ENCODE data around the gene HIGD1C. TPM values are rescaled to one million over a fixed set of nuclear protein-coding genes. Genes with fewer than 3 reads are reported as not detected.

Gene HIGD1C
- total RNA-seq, 1 experiment from 2014 or later, result not detected

DNA sequence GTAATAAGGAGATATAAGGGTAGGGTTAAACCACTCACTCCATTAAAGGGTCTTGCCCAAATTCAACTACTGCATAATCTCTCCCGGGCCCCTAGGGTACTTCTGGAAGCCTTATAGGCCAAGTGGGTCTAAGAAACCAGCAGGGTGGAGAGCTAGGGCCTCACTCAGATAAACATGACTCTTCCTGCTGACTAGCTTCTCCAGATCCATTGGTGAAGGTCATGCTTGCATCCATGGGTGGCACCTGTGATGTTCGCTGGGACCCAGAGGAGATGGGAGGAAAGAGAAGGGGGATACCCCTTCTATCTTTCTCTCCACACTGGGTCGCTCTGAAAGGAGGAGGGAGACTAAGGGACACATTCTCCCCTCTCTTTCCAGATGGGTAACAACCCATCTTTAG lies 36.1 kb upstream of the HIGD1C start:
- no peaks in the 10 kb centered on the region for H3K27me3 ChIP-seq (ENCODE audit: insufficient read depth, low read length)
- Mint-ChIP-seq H3K4me3 (no peak overlapping the region), H3K9me3 (peaks cover 64 to 69% of the 10 kb centered on the region in 2 experiments), H3K4me1 (peaks cover 17 to 25% of the 10 kb centered on the region in 2 experiments), H3K36me3 (ENCODE audit: insufficient read depth in 1 of 3, low read depth in 3 of 3) (peaks cover 41 to 69% (median 66%) of the 10 kb centered on the region in 3 experiments), H3K27me3 (ENCODE audit: low read depth) (peaks cover 2% of the 10 kb centered on the region), H3K27ac (no peak overlapping the region)
- H2BK5ac ChIP-seq (ENCODE audit: insufficient read length, low read length), result no peak overlapping the region
- H3K4me2 ChIP-seq (ENCODE audit: insufficient read depth, insufficient read length, low read length), result no peak overlapping the region
- no peak for TF ChIP-seq CTCF (conservative IDR thresholded peaks at IDR 0.05)
- no peak overlapping the region for H3K4ac ChIP-seq (ENCODE audit: low read depth, low read length)
- H3K9ac ChIP-seq (ENCODE audit: extremely low read depth, insufficient read length, low read length), result no peak overlapping the region
- H3K4me1 ChIP-seq (ENCODE audit: insufficient read depth, low read length), result no peaks in the 10 kb centered on the region
- H3T11ph ChIP-seq (ENCODE audit: low read length), result no peak overlapping the region
- no CpG with 5 or more reads among the region's 3 CpGs for WGBS (ENCODE audit: extremely low coverage, insufficient read length, low lambda C conversion rate)
- H3K56ac ChIP-seq (ENCODE audit: insufficient read length, low read depth, low read length), result no peak overlapping the region
- no peak overlapping the region for H2BK15ac ChIP-seq (ENCODE audit: low read depth, low read length)
- H3K14ac ChIP-seq (ENCODE audit: insufficient read depth, low read length), result no peak overlapping the region
- no peak overlapping the region for H4K8ac ChIP-seq (replicated peaks; ENCODE audit: insufficient read length, low read depth, low read length)
- no peak for DNase-seq
- H2BK120ac ChIP-seq (ENCODE audit: low read depth, low read length, poor library complexity, severe bottlenecking), result no peak overlapping the region
- no peak overlapping the region for H3K27ac ChIP-seq (ENCODE audit: insufficient read length, low read depth, low read length)
- no peak overlapping the region for H2AFZ ChIP-seq (ENCODE audit: low read length)
- no peaks in the 10 kb centered on the region for H3K23me2 ChIP-seq (ENCODE audit: insufficient read length, low read depth, low read length, poor library complexity, severe bottlenecking)
- no peak overlapping the region for H3K18ac ChIP-seq (ENCODE audit: insufficient read length, low read depth, low read length)
- no peak overlapping the region for H4K5ac ChIP-seq (ENCODE audit: insufficient read length, low read depth, low read length)
- no peaks in the 10 kb centered on the region for H4K20me1 ChIP-seq (ENCODE audit: control insufficient read depth, insufficient read depth, insufficient read length)
- no peak overlapping the region for H2AK5ac ChIP-seq (ENCODE audit: insufficient read length, low read length)
- H2BK12ac ChIP-seq (ENCODE audit: insufficient read length, low read depth, low read length), result no peak overlapping the region
- H4K91ac ChIP-seq (ENCODE audit: insufficient read length, low read depth, low read length), result no peak overlapping the region
- no peak overlapping the region for H3K23ac ChIP-seq (ENCODE audit: insufficient read length, low read depth, low read length)
- peaks cover 26% of the 10 kb centered on the region for H3K9me3 ChIP-seq (ENCODE audit: control insufficient read depth, low read depth, low read length)
- H2BK20ac ChIP-seq (ENCODE audit: low read depth, low read length, poor library complexity, severe bottlenecking), result no peak overlapping the region
- no peaks in the 10 kb centered on the region for H3K79me2 ChIP-seq (ENCODE audit: insufficient read depth, low read length)
- H3K79me1 ChIP-seq (ENCODE audit: insufficient read depth, low read depth, low read length, poor library complexity, severe bottlenecking), result no peaks in the 10 kb centered on the region

All from H9 (cell line).